Colonic mucosa (tissue), 4 donors: Measurements from ENCODE around the gene ZNF302. TPM values are rescaled to one million over a fixed set of nuclear protein-coding genes. Genes with fewer than 3 reads are reported as not detected.

Experiments
- DNase-seq: peaks from one replicate; pipeline ENCODE4 v3.0.0-alpha.2; 2020
- H3K27ac ChIP-seq: fragments of 200-600 bp; one replicate; pipeline ENCODE4 v1.8.0; 2021
- H3K27me3 ChIP-seq: fragments of 200-600 bp; one replicate; pipeline ENCODE4 v1.8.0; 2021
- H3K36me3 ChIP-seq: fragments of 200-600 bp; one replicate; pipeline ENCODE4 v1.8.0; 2021
- H3K4me1 ChIP-seq: fragments of 200-600 bp; one replicate; pipeline ENCODE4 v1.8.0; 2021; ENCODE audit warnings: mild to moderate bottlenecking
- H3K4me3 ChIP-seq: fragments of 200-600 bp; one replicate; pipeline ENCODE4 v1.8.0; 2021
- H3K9ac ChIP-seq, 2 donors: one replicate each; pipeline ENCODE4 v1.7.0; 2013; ENCODE audit warnings: control low read depth in 2 of 2, low read depth in 2 of 2, low read length in 2 of 2
- H3K9me3 ChIP-seq: fragments of 200-600 bp; one replicate; pipeline ENCODE4 v1.8.0; 2021
- CTCF ChIP-seq: fragments of 200-600 bp; IDR thresholded peaks from one replicate; pipeline ENCODE4 v1.8.0; 2022; ENCODE audit warnings: antibody characterized with exemption, mild to moderate bottlenecking
- intact Hi-C: fragments of 100-400 bp; cut with DNase I; formaldehyde crosslinking; loops from one replicate; pipeline ENCODE4 v1.14.1; 2022
- total RNA-seq, 2 donors: library from RNA; stranded (reverse); fragmentation: NEBNext Ultra II Directional in 1 of 2; extraction: Animal tissue kit (Norgen Biotek cat#: 25700) in 1 of 2; gene quantifications; one replicate each; pipeline ENCODE4 v1.2.1, GENCODE V29; 2021
- donor health status: healthy.
- donor health status: DM: no; HTN: no; CAD: no.
- donor health status: DM: no; HTN: no; CAD: no.

ZNF302 gene
- total RNA-seq, 2 donors from 2014 or later, result 11.8 to 12.6 TPM

GRCh38 chr19:34645551-34645950 is 31.9 kb upstream of the ZNF302 start:
- no peaks in the 10 kb centered on the region for H3K27me3 ChIP-seq
- no peak overlapping the region for H3K4me3 ChIP-seq
- no peak for DNase-seq
- no peak overlapping the region for H3K27ac ChIP-seq
- no peak overlapping the region for H3K9ac ChIP-seq
- intact Hi-C loops, result no loop called here
- TF ChIP-seq CTCF, result no peak
- H3K36me3 ChIP-seq, result no peaks in the 10 kb centered on the region
- H3K4me1 ChIP-seq, result no peaks in the 10 kb centered on the region
- H3K9me3 ChIP-seq, result no peaks in the 10 kb centered on the region

- Histone ChIP-seq H3K4me1 (no peaks in the 10 kb centered on the region), H3K27me3 (no peaks in the 10 kb centered on the region), H3K27ac (no peak overlapping the region), H3K9me3 (no peaks in the 10 kb centered on the region), H3K9ac (no peak overlapping the region), H3K4me3 (no peak overlapping the region), H3K36me3 (no peaks in the 10 kb centered on the region)
- DNase-seq, result no peak
- TF ChIP-seq CTCF, result no peak
- intact Hi-C loops, result no loop called here
These were observed 27.5 kb upstream of the ZNF302 start for GRCh38 chr19:34649886-34650543.

- no peaks in the 10 kb centered on the region for H3K4me1 ChIP-seq
- no peak overlapping the region for H3K4me3 ChIP-seq
- no peaks in the 10 kb centered on the region for H3K9me3 ChIP-seq
- H3K36me3 ChIP-seq, result no peaks in the 10 kb centered on the region
- no peaks in the 10 kb centered on the region for H3K27me3 ChIP-seq
- DNase-seq, result no peak
- TF ChIP-seq CTCF, result no peak
- H3K27ac ChIP-seq, result no peak overlapping the region
- intact Hi-C loops, result no loop called here
- no peak overlapping the region for H3K9ac ChIP-seq
These were observed 25.7 kb upstream of the ZNF302 start for GRCh38 chr19:34651747-34652146.

GRCh38 chr19:34654796-34655195 is 22.7 kb upstream of the ZNF302 start:
- no peak for DNase-seq

GRCh38 chr19:34655651-34656050 is 21.8 kb upstream of the ZNF302 start:
- Histone ChIP-seq H3K9ac (no peak overlapping the region), H3K4me3 (no peak overlapping the region), H3K36me3 (no peaks in the 10 kb centered on the region), H3K27ac (no peak overlapping the region), H3K27me3 (no peaks in the 10 kb centered on the region), H3K9me3 (no peaks in the 10 kb centered on the region), H3K4me1 (no peaks in the 10 kb centered on the region)
- DNase-seq, result no peak
- intact Hi-C loops, result no loop called here
- TF ChIP-seq CTCF, result no peak

More at GRCh38 chr19:34654796-34655195, 22.7 kb upstream of the ZNF302 start:
- no peak for TF ChIP-seq CTCF
- Histone ChIP-seq H3K4me1 (no peaks in the 10 kb centered on the region), H3K36me3 (no peaks in the 10 kb centered on the region), H3K9ac (no peak overlapping the region), H3K4me3 (no peak overlapping the region), H3K9me3 (no peaks in the 10 kb centered on the region), H3K27me3 (no peaks in the 10 kb centered on the region), H3K27ac (no peak overlapping the region)
- intact Hi-C loops, result no loop called here
